HG02884 (cell line): ENCODE results near the gene IRF8.
"Not testable (repeated sequence)": the region's sequence is repeated elsewhere in the genome, so short reads cannot be mapped to it uniquely, and the experiment has no call there.

Source experiments
- ATAC-seq: cut with Tn5 transposase; IDR thresholded peaks from one replicate; pipeline ENCODE4 v1.9.1; 2021; ENCODE audit warnings: mild to moderate bottlenecking, moderate library complexity; ENCODE audit not compliant: unreplicated experiment

The IRF8 gene

DNA sequence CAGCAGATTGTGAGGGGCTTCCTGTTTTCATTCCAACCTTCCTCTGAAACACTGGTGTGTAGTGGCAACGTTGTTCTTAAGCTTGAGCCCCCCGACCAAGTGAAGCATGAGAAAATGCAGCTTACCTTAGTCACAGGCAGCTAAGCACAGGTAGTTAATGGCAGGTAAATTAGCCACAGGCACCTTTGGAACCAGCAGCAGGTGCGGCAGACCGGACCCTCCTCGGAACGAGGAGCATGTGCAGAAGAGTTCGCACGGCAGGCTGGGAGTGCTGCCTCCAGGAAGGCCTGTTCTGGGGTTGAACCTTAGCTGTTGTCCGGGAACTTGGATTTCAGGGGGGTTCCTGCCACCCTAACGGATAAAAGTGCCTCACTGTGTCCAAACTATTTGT is 7.2 kb upstream of the IRF8 start:
- ATAC-seq = no peak

DNA sequence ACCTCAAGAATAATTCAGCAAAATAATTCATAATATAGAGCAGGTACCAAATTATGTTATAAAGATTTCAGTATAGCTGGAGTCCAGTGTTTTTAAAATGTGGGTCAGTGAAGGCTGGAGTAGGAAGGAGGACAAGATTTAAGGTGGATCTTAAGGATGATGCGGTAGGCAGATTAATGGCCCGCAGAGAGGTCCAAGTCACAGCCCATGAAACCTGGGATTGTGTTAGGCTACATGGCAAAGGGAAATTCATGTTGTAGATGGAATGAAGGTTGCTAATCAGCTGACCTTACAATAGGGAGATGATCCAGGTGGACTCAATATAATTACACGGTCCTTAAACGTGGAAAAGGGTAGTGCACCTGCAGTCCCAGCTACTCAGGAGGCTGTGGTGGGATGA is 6.2 kb upstream of the IRF8 start:
- no peak for ATAC-seq

DNA sequence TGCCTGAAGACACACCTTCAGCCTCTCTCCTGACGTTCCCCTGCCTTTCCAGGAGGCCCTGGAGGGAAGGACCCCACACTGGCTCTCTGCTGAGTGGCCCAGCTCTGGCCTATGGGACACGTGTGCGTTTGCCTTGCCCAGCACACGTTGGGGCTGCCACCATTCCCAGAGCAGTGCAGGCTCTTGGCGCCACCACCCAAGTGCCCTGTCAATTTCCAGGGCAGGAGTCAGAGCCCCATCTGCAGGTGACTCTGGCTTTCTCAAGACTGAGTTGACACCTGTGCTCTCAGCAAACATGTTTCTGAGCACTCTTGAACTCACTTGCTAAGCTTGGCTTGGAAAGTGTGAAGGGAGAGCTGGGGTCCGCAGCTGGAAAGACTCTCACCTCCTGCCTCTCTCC is 4.7 kb upstream of the IRF8 start:
- no peak for ATAC-seq

DNA sequence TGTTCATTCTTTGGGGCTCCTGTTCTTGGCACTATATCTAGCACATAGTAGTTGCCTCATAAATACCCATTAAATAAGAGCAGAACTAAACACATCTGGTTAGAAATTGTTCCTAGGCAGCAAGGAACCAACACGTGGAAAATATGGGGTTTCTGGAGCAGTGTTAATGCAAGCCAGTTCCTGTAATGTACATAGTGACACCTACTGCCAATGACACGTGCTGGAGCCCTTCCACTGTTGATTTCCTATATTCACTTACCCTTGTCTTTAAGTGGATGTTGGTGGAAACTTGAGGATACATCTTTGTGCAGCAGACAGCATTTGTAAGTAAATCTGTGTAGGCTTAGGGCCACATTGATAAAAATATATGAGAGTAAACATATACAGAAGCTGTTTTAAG is 1.6 kb upstream of the IRF8 start:
- ATAC-seq = no peak

DNA sequence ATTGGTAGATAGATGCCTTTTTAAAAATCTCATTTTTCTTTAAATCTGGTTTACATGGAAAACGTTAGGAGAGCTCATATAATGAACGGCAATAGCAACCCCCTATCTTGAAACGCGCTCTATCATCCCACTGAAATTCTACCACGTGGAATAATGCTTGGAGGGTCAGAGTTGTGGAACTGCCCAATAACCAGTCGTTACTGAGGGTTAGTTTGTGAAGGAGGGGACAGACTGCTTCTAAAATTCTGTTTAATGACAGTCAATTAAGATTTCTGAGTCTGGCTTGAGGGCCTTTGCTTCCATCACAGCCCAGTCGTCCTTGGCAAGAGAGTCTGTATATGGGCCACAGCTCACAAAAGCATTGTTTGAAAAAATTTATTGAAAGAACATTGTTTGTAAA is 482 bp downstream of the IRF8 start:
- no peak for ATAC-seq

DNA sequence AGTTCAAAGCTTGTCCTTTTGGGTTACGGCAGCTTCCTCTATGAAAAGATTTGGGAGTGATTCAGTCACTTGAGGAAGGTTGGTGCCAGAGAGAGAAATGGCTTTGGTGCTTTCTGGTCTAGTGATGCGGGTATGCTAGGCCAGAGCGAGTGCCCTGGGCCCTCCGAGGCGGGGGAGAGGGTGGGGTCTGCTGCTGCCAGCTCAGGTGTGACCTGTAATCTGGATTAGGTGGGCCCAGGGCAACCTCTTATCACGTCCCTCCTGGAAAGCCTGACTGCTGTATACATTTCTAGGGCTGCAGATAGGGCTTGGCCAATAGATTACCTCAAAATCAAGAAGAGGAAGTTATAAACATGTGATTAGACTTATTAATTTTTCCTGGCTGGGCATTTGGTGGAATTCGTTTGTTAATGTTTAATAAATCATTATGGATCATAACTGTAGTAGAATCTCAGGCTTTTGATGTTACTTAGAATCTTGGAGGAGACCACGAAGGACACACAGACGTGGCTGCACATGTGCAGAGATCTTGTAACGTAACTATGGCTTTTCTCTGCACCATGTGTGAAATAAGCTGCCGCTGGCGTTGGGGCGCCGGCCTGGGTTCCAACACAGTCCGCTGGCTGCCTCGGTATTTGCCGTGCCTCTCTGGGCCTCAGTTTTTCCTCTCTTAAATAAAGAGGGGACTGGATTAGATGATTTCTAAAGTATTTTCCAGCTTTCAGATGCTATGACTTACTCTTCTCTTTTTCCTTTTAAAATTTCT is 1.2 kb downstream of the IRF8 start:
- ATAC-seq = no peak

DNA sequence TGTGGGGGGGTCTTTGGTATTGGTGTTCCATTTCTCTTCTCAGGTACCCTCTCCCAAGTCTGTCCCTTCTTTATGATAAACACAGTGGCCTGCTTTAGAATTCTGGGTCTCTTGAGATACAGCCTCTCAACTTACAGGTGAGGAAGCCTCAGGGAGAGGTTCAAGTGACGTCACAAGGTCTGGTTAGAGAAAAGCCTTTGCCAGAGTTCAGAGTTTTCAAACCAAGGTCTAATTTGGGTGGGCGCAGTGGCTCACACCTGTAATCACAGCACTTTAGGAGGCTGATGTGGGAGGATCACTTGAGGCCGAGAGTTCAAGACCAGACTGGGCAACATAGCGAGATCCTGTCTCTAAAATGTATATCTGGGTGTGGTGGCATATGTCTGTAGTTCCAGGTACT is 2.1 kb downstream of the IRF8 start:
- ATAC-seq = no peak

DNA sequence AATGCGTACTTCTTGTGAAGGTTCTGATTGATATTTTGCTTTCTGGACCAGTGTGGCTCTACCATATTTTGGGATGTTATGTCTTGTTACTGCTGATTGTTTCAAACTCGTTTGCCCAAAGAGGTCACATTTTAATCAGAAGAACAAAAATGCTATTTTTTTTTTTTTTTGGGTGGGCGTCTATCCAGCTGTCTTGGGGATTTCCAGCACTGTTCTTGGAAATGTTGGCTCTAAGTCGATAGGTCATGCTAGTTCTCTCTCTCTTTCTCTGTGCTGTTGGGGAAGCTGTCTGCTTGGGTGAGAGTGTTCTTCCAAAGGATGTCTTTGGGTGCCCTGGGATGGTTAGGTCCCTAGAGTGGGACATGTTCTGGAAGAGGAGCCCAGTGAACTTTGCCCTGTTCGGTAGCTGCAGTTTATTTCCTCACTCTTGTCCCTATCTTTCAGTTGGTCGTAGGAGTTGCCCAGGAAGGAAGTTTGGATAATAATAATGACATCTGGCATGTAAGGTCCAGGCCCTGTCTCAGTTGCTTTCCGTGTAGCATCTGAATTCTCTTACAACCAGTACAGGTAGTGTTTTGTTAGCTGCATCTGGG is 2.9 kb downstream of the IRF8 start:
- ATAC-seq = no peak

DNA sequence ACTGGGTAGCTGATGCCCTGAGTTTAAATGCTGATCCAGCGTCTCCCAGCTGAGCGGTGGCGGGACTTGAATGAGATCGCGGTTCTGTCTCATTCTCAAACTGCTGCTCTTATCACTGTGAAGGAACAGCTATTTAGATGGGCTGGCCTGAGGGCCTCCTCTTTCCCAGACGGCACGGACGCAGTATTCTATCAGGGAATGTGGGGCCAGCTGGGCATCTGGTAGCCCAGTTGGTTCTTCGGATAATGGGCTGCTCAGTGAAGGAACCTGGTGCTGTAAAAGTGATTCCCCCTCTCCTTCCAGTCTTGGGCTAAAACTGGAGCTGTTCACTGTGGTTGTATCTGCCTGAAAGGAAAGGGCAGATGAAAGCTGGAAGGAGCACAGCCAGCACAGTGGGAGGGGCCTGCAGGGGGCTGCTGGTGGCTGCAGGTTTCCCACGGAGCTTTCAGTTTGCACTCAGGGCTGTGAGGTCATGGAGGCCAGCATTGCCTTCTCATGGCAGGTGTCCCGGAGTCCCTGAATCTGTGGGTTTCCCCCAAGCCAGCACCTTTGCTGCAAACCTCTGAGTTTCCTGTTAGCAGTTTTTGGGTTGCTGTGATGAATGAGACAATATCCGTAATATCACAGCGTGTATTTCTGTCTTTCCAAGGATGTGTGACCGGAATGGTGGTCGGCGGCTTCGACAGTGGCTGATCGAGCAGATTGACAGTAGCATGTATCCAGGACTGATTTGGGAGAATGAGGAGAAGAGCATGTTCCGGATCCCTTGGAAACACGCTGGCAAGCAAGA is 3.6 kb downstream of the IRF8 start:
- peak; percentile 44 for ATAC-seq

DNA sequence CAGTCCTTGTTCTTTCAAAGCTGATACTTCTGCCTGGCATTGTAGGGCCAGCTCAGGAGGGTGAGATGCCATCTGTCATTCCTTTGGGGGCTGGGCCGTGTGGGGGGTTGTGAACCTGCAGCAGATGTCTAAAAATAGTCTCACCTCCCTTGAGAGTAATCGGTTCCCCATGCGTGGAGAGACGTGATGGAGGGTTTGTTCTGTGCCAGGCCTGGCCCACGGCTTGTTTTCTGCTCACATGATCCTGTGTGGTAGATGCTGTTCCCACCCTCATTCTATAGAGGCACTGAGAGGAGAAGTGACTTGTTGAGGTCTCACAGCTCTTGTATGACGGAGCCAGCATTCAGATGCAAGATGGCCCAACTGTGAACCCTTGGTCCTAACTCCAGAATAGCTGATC is 4.6 kb downstream of the IRF8 start:
- ATAC-seq = no peak

DNA sequence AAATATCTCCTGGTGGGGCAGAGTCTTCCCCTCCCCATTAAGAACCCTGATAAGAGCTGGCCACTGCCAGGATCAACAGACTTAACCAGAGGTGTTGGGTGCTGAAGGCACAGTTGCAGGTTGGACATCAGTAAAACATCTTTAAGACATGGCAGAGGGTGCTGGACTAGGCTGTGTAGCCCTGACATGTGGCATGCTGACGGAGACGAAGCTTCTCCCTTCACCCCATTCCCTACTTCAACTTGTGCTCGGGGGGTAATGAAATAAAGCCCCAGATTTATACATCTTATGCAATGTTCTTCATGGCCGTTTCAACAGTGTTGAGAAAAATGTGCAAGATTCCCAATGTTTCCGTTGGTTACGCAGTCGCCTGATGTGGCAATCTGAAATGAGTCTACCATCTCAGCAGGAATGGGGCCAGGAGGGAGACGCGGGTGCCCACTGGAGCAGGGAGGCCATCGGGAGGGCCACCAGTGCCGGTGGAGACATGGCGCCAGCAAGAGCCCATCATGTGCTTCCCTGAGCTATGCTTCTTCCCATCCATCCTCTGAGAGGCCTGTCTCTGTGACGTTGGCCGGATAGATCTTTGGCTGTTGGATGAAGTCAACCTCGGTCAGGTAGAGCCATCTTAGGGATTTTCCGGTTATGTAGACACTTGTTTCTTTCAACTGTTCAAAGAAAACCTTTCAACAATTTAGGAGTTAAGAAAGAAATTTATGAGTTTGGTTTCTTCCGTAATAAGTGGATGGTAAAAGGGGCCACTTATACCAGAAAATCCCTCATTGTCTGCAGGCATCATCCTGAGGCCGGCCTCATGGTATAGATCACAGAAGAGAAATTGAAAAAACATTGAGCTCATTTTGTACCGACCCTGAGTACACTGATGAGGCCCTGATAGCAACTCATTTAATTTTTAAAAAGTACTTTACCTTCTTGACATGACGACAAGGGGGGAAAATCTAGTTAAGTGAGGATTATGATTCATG is 6.4 kb downstream of the IRF8 start:
- no peak for ATAC-seq

DNA sequence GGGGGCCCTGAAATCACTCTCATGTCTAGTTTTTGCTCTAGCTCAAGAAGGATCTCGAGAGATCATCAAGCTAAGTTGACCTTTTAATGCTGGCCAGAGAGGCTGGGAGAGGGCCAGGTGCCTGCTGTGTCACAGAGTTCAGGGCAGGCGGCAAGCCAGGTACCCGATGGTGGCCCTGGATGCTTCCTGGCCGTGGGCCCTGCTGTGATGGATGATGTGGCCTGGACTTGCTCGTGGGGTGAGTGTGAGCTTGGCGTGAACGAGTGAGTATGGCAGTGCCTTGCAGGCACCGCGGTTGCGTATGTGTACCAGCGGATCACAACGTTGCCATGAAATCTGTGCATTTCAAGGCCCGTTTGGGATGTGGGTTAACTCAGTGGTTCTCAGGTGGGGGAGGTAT is 7.4 kb downstream of the IRF8 start:
- ATAC-seq = no peak

DNA sequence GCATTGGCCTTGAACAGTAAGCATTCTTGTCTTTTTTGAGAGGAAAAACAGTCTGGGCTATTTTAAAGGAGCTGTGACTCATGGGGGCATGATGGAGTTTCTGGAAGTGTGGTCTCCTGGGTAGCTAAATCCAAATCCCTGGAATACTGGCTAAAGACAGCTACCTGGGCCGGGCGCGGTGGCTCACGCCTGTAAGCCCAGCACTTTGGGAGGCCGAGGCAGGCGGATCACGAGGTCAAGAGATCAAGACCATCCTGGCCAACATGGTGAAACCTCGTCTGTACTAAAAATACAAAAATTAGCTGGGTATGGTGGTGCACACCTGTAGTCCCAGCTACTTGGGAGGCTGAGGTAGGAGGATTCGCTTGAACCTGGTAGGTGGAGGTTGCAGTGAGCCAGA is 8.3 kb downstream of the IRF8 start:
- ATAC-seq = not testable (repeated sequence)

DNA sequence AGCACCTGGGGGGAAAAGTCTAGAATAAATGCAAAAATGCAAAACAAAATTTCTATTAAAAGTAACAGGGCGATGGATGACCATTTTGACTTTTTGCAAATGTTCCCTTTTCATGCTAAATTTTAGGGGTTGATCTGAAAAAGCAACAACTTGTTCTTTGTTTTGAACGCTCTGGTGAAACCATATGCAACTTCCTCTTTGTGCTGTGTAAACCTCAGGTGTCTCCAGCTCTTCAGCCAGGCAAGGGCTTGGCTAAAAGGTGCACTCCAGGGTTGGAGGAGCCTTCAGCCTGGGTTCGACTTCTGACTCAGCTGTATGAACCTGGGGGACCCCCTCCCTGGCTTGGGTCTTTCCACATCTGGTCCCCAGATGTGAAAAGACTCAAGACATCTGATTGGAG is 9.5 kb downstream of the IRF8 start:
- no peak for ATAC-seq

DNA sequence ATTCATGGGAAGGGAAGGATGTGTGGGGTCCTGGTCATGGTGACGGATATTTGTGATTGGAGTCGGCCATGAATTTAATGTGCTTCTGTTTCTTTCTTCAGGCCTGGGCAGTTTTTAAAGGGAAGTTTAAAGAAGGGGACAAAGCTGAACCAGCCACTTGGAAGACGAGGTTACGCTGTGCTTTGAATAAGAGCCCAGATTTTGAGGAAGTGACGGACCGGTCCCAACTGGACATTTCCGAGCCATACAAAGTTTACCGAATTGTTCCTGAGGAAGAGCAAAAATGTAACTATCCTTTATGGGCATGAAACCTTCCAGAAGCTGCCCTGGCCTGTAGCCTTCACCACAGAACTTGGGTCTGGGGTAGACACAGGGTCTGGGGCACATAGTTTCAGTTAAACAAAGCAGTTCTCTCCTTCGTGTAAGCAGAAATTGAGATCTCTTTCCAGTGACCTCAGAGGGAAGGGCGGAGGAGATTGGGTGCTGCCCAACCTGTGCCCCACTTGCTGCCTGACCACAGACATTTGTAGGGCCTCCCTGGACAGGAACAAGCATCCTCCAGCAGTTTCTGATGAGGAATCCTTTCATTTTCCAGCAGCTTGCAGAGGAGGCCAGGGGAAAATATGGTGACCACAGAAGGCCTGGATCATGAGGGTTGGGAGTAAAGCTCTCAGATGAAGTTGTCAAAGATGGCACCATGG is 10.1 kb downstream of the IRF8 start:
- no peak for ATAC-seq

DNA sequence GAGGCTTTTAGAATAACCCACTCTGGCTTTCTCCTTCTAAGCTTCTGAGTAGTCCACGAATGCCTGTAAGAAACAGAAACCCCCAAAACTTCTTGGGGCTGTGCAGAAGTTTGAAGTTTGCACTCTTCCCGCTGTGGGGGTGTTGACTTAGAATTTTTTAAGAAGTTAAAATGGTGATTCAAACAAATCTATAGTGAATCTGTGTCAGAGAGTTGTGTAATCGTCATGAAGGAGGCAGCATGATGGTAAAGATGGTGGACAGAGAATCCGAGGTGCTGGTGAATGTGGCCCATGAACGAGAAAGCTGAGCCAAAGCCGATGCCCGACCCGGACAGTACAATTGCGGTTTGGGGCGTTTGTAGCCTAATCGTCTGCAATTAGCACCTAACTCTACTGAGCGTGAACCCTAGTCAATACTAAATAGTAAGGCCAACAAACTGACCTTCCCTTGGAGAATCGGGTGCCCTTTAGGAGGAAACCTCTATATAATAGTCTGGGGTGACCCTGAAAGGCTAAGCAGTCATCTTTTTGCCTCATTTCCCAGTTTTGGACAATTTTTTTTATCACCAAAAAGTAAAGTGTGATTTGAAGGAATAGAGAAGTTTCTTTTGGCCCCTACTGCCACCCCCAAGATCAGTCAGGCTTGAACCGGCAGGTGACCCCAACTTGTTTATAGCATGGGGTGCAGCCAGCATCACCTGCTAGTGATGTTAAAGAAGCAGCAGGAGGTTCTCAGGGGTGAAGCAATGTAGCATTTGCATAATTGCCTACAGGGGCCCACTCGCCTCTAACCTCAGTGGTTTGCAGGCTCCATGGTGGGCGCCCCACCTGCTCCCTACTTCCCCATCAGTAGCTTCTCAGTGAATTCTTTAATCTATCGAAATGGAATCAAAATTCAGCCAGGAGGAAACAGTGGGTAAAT is 11.2 kb downstream of the IRF8 start:
- no peak for ATAC-seq

DNA sequence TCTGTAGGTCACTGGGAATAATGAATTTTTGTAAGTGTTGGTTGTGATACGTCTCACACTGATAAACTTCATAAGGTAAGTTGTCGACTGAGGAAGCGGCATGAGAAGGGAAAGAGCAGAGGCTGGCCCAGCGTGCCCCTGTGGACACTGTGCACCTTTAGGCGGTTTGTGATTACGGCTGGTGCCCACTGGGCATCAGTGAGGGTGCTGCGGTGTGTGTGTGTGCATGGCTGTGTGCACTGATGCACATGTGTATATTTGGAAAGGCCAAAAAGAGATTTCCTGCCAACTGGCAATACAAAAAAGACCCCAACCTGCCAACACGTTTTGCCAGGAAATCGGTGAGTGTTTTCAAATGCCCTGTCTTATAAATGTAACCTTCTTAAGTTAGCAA is 11.9 kb downstream of the IRF8 start:
- no peak for ATAC-seq

DNA sequence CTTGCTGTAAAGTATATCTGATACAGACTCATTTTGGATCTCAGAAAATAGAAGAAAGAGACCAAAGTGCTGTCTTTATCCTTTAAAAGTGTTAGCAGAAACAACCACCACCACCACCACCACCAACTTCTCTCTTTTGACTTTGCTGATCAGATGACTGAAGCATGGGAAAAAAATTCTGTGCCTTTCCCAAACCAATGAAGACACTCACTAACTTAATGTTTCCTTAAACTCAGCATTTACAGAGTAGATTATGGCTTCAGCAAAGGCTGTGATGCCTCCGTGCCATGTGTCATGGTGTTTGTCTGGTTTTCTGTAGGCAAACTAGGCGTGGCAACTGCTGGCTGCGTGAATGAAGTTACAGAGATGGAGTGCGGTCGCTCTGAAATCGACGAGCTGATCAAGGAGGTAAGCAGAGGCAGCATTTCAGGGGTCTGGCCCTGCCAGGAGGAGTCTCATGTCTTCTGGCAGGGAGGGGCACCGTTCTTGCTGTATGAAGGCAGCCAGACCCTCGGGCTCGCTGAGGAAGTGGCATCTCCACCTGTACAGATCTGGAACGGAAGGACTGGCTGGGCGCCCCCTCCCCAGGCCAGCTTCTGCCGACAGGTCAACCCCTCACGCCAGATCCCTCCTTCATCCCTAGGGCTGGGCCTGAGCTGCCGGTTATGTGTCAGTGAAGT is 12.4 kb downstream of the IRF8 start:
- no peak for ATAC-seq
